Measurements from ENCODE around the gene ATP1A1. TPM values are rescaled to one million over a fixed set of nuclear protein-coding genes. Genes with fewer than 3 reads are reported as not detected.

The ATP1A1 gene
- total RNA-seq, 1 donor from 2014 or later = 123 TPM

GRCh38 chr1:116404699-116405098 is 31.7 kb downstream of the ATP1A1 start:
- Histone ChIP-seq H3K27me3 (ENCODE audit: control insufficient read depth, insufficient read depth, low read length) (no peaks in the 10 kb centered on the region), H3K4me3 (ENCODE audit: low read depth, low read length) (no peak overlapping the region), H3K36me3 (ENCODE audit: control insufficient read depth, insufficient read depth, low read length) (peaks cover 31% of the 10 kb centered on the region)
- FAIRE-seq (peak; percentile 13), DNase-seq (ENCODE audit: low read depth) (peak; percentile 96)
- no peak for TF ChIP-seq CTCF (IDR thresholded peaks at IDR 0.05; ENCODE audit: insufficient read depth, low read length, severe bottlenecking)

- TF ChIP-seq CTCF (IDR thresholded peaks at IDR 0.05; ENCODE audit: insufficient read depth, low read length, severe bottlenecking) = no peak
- Histone ChIP-seq H3K27me3 (ENCODE audit: control insufficient read depth, insufficient read depth, low read length) (no peaks in the 10 kb centered on the region), H3K4me3 (ENCODE audit: low read depth, low read length) (no peak overlapping the region), H3K36me3 (ENCODE audit: control insufficient read depth, insufficient read depth, low read length) (peaks cover 26% of the 10 kb centered on the region)
- DNase-seq (ENCODE audit: low read depth) (no peak), FAIRE-seq (no peak)
Measured at GRCh38 chr1:116405241-116406135, 32.4 kb downstream of the ATP1A1 start.

- no peak for TF ChIP-seq CTCF (IDR thresholded peaks at IDR 0.05; ENCODE audit: insufficient read depth, low read length, severe bottlenecking)
- H3K36me3 ChIP-seq (ENCODE audit: control insufficient read depth, insufficient read depth, low read length) = peaks cover 17% of the 10 kb centered on the region
- no peak overlapping the region for H3K4me3 ChIP-seq (ENCODE audit: low read depth, low read length)
- no peaks in the 10 kb centered on the region for H3K27me3 ChIP-seq (ENCODE audit: control insufficient read depth, insufficient read depth, low read length)
- FAIRE-seq (no peak), DNase-seq (ENCODE audit: low read depth) (no peak)
Measured at GRCh38 chr1:116407033-116407432, 34.0 kb downstream of the ATP1A1 start.

GRCh38 chr1:116408193-116408592 is 35.1 kb downstream of the ATP1A1 start:
- no peak for FAIRE-seq
- no peak for TF ChIP-seq CTCF (IDR thresholded peaks at IDR 0.05; ENCODE audit: insufficient read depth, low read length, severe bottlenecking)
- DNase-seq (ENCODE audit: low read depth) = peak; percentile 60
- no peak overlapping the region for H3K4me3 ChIP-seq (ENCODE audit: low read depth, low read length)
- no peaks in the 10 kb centered on the region for H3K27me3 ChIP-seq (ENCODE audit: control insufficient read depth, insufficient read depth, low read length)
- peaks cover 12% of the 10 kb centered on the region for H3K36me3 ChIP-seq (ENCODE audit: control insufficient read depth, insufficient read depth, low read length)

GRCh38 chr1:116408803-116409720 is 36.0 kb downstream of the ATP1A1 start:
- DNase-seq (ENCODE audit: low read depth) (no peak), FAIRE-seq (no peak)
- no peak for TF ChIP-seq CTCF (IDR thresholded peaks at IDR 0.05; ENCODE audit: insufficient read depth, low read length, severe bottlenecking)
- Histone ChIP-seq H3K36me3 (ENCODE audit: control insufficient read depth, insufficient read depth, low read length) (peaks cover 12% of the 10 kb centered on the region), H3K27me3 (ENCODE audit: control insufficient read depth, insufficient read depth, low read length) (no peaks in the 10 kb centered on the region), H3K4me3 (ENCODE audit: low read depth, low read length) (no peak overlapping the region)

Measured in bronchial epithelial cell (primary cell).